A673 (cell line): ENCODE data around the gene MKKS. TPM values are rescaled to one million over a fixed set of nuclear protein-coding genes. Genes with fewer than 3 reads are reported as not detected.

Experiments
- BruUV-seq: library from RNA; stranded (reverse); fragments of 400-500 nt; replicated peaks from 2 replicates; lab custom pipeline; 2021; lab: Mats Ljungman, UMichigan
- CTCF ChIA-PET: fragments of 300-600 bp; sonication (Branson Sonifier 250); formaldehyde crosslinking; loops from one replicate; lab custom pipeline; 2022; ENCODE audit warnings: antibody characterized with exemption; lab: Charles Lee
- POLR2A ChIA-PET: fragments of 300-600 bp; sonication (Branson Sonifier 250); formaldehyde crosslinking; loops from one replicate; lab custom pipeline; 2022; ENCODE audit warnings: antibody characterized with exemption; ENCODE audit not compliant: low non-redundant PET; lab: Charles Lee
- DNase-seq: peaks from one replicate; pipeline ENCODE4 v3.0.0-alpha.2; 2015; ENCODE audit warnings: low spot score
- H3K27ac ChIP-seq: fragments of 200-600 bp; sonication (generic); 2 replicates; pipeline ENCODE4 v1.5.1; 2016; ENCODE audit warnings: mixed run types, low read depth, mild to moderate bottlenecking, mixed read lengths, antibody characterized with exemption, low read length; ENCODE audit not compliant: poor library complexity, severe bottlenecking
- H3K27me3 ChIP-seq: fragments of 200-600 bp; sonication (generic); replicated peaks from 2 replicates; pipeline ENCODE4 v1.6.1; 2017; ENCODE audit warnings: mixed run types, low read depth, mild to moderate bottlenecking, mixed read lengths, antibody characterized with exemption, low read length; ENCODE audit not compliant: insufficient read depth, poor library complexity
- H3K36me3 ChIP-seq: fragments of 200-600 bp; sonication (generic); 2 replicates; pipeline ENCODE4 v1.6.1; 2016; ENCODE audit warnings: mixed run types, mild to moderate bottlenecking, mixed read lengths, antibody characterized with exemption, low read length; ENCODE audit not compliant: insufficient read depth, poor library complexity, severe bottlenecking
- H3K4me1 ChIP-seq: fragments of 200-600 bp; sonication (generic); 2 replicates; pipeline ENCODE4 v1.6.1; 2017; ENCODE audit warnings: mixed run types, mild to moderate bottlenecking, mixed read lengths, antibody characterized with exemption, low read length; ENCODE audit not compliant: insufficient read depth, poor library complexity, severe bottlenecking
- H3K4me3 ChIP-seq: fragments of 200-600 bp; sonication (generic); 2 replicates; pipeline ENCODE4 v1.5.1; 2016; ENCODE audit warnings: low read depth, mixed run types, mild to moderate bottlenecking, mixed read lengths, low read length; ENCODE audit not compliant: poor library complexity, severe bottlenecking
- H3K9me3 ChIP-seq: fragments of 200-600 bp; sonication (generic); 2 replicates; pipeline ENCODE4 v1.6.1; 2016; ENCODE audit warnings: mixed run types, low read depth, mild to moderate bottlenecking, mixed read lengths, antibody characterized with exemption, low read length; ENCODE audit not compliant: poor library complexity, severe bottlenecking
- CTCF ChIP-seq: fragments of 300-800, 200-600 bp; sonication (generic); conservative IDR thresholded peaks from 2 replicates; pipeline ENCODE4 v1.5.1; 2017; ENCODE audit warnings: low read depth, mild to moderate bottlenecking, antibody characterized with exemption, low read length, moderate library complexity, mixed read lengths
- EZH2 ChIP-seq: fragments of 200-600 bp; sonication (generic); IDR thresholded peaks from 2 replicates; pipeline ENCODE4 v1.6.1; 2017; ENCODE audit warnings: borderline replicate concordance, low read depth, mild to moderate bottlenecking, mixed read lengths, antibody characterized with exemption, low read length; ENCODE audit not compliant: poor library complexity, severe bottlenecking
- intact Hi-C: fragments of 100-400 bp; cut with micrococcal nuclease; formaldehyde crosslinking; loops from one replicate; pipeline ENCODE4 v1.10.0; 2022; ENCODE audit not compliant: unreplicated experiment
- total RNA-seq: library from RNA; stranded (reverse); gene quantifications from 2 replicates; pipeline ENCODE4 v1.2.3, GENCODE V29; 2021

MKKS gene
- total RNA-seq, 1 experiment from 2014 or later: 31.9 TPM

GRCh38 chr20:10356628-10357027 lies 77.4 kb downstream of the MKKS start:
- no peak overlapping the region for H3K27ac ChIP-seq
- CTCF ChIA-PET: no interaction called here
- no peaks in the 10 kb centered on the region for H3K36me3 ChIP-seq
- BruUV-seq: no TSS peak
- TF ChIP-seq EZH2 (no peak), CTCF (no peak)
- no peak for DNase-seq
- no peak overlapping the region for H3K4me3 ChIP-seq
- H3K9me3 ChIP-seq: no peaks in the 10 kb centered on the region
- peaks cover 22% of the 10 kb centered on the region for H3K4me1 ChIP-seq
- POLR2A ChIA-PET: no interaction called here
- intact Hi-C loops: no loop called here
- no peaks in the 10 kb centered on the region for H3K27me3 ChIP-seq

GRCh38 chr20:10352934-10353824 lies 80.8 kb downstream of the MKKS start:
- H3K27me3 ChIP-seq: no peaks in the 10 kb centered on the region
- ChIA-PET POLR2A (interaction anchor here (0.7 kb wide), 1 partner anchor 27 kb away, joined by 5 read pairs; no protein-coding TSS in a partner anchor), CTCF (no interaction called here)
- H3K27ac ChIP-seq: peak overlapping the region; percentile 88
- H3K36me3 ChIP-seq: no peaks in the 10 kb centered on the region
- H3K4me1 ChIP-seq: peaks cover 39% of the 10 kb centered on the region
- intact Hi-C loops: loop anchor here (1.0 to 5.0 kb wide), 7 partner anchors 64 to 319 kb away; partner anchors contain the start of genes JAG1, MKKS and SNAP25
- no peak overlapping the region for H3K4me3 ChIP-seq
- no peaks in the 10 kb centered on the region for H3K9me3 ChIP-seq
- TSS peak; percentile 75 for BruUV-seq
- DNase-seq: peak; percentile 82
- TF ChIP-seq EZH2 (no peak), CTCF (no peak)

Other genes starting within 250 kb of the MKKS start
- 5.0 and 5.8 TPM in 2 replicates for gene SNAP25, start 215.4 kb downstream of the MKKS start, total RNA-seq
- gene SLX4IP, start 1.1 kb upstream of the MKKS start, total RNA-seq: 8.5 and 9.8 TPM in 2 replicates
- 42.9 and 57.5 TPM in 2 replicates for gene JAG1, start 239.8 kb upstream of the MKKS start, total RNA-seq